HG03565 (cell line): ENCODE measurements around the gene KRTAP27-1.

Experiments used
- ATAC-seq: cut with Tn5 transposase; IDR thresholded peaks from one replicate; pipeline ENCODE4 v1.9.1; 2021; ENCODE audit warnings: mild to moderate bottlenecking, moderate library complexity; ENCODE audit not compliant: unreplicated experiment

Gene KRTAP27-1

DNA sequence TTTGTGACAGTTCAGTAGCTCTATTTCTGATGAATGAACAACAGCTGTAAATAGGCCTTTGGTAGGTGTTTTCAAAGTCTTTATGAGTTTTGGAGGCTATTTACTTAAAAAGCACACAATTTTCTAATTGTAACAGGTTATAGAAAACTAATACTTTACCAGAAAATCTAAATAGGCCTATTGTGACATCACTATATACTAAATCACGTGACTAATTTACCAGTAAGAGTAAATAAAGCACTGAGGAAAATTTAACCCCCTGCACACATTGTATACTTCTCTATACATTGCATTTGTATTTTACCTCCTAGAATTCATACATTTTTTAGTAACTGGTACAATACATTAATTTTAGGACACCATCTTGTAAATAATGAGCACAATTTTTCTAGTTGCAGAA lies 32.4 kb downstream of the KRTAP27-1 start:
- ATAC-seq: no peak

DNA sequence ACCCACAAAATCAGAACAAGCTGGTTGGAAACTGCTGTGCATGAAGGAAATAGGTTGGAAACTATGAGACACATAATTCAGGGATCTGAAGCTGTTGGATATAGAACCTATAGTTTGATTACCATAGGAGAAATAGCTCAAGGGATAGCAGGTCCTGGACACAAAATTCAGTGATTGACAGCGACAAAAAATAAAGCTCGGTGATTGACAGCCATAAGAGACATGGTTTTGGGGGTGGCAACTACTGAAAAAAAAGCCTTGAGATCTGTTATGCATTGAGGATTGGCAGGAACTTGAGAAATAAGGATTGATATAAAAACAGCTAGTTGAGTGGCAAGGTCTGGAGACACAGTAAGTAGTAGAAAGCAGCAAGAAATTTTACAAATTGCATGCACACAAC lies 48.3 kb downstream of the KRTAP27-1 start, which contains the start of gene KRTAP25-1:
Gene KRTAP25-1, minus strand, starts transcription at position 300 of the 400 bp plus-strand sequence. Its CDS starts 24 bp downstream, at position 276.
- no peak for ATAC-seq
